OCI-LY3 (cell line): ENCODE measurements around the gene CCDC7.

Experiments
- EZH2phosphoT487 ChIP-seq: fragments of 200-600 bp; shearing (Covaris generic); IDR thresholded peaks from 2 replicates; pipeline ENCODE4 v1.6.1; 2018; ENCODE audit warnings: antibody characterized with exemption, mixed run types, low read depth
- TF ChIP-seq, protein P1 (sequence below): fragments of 200-600, 300-600 bp; sonication (generic); IDR thresholded peaks from 2 replicates; pipeline ENCODE4 v1.5.1; 2014; ENCODE audit warnings: antibody characterized with exemption, low read length, low read depth

- TF ChIP-seq, protein P1, sequence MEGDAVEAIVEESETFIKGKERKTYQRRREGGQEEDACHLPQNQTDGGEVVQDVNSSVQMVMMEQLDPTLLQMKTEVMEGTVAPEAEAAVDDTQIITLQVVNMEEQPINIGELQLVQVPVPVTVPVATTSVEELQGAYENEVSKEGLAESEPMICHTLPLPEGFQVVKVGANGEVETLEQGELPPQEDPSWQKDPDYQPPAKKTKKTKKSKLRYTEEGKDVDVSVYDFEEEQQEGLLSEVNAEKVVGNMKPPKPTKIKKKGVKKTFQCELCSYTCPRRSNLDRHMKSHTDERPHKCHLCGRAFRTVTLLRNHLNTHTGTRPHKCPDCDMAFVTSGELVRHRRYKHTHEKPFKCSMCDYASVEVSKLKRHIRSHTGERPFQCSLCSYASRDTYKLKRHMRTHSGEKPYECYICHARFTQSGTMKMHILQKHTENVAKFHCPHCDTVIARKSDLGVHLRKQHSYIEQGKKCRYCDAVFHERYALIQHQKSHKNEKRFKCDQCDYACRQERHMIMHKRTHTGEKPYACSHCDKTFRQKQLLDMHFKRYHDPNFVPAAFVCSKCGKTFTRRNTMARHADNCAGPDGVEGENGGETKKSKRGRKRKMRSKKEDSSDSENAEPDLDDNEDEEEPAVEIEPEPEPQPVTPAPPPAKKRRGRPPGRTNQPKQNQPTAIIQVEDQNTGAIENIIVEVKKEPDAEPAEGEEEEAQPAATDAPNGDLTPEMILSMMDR: no peak
- no peak for TF ChIP-seq EZH2phosphoT487
Observed at GRCh38 chr10:32481606-32482005, 35.7 kb downstream of the CCDC7 start.
